GM19395 (cell line): Measurements from ENCODE around the gene SELENOP.
"Not testable (repeated sequence)": the region's sequence is repeated elsewhere in the genome, so short reads cannot be mapped to it uniquely, and the experiment has no call there.

Experiments
- ATAC-seq: cut with Tn5 transposase; IDR thresholded peaks from one replicate; pipeline ENCODE4 v1.9.1; 2021; ENCODE audit warnings: mild to moderate bottlenecking, moderate library complexity; ENCODE audit not compliant: unreplicated experiment

Gene SELENOP

DNA sequence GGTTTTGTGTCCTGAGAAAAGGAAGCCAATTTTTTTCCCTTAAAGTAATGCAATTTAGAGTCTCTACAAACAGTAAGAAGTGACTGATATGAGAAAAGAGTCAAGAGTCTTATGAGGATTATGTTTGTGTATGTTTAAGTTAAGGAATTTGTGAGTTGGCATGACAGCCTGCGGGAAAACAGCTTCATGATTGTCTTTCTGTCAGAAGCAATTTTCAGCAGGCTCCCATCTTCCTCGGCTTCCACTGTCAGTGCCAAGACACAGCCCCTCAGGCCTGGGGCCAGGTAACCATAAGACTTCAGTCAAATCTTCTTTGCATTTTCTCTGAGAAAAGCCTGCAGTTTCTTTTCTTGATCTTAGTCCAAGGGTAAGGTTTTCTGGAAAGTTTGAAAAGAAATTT is 17.0 kb upstream of the SELENOP start:
- ATAC-seq = no peak

- no peak for ATAC-seq
These were observed 15.2 kb upstream of the SELENOP start for GRCh38 chr5:42826757-42827515.

- ATAC-seq = no peak
These were observed 13.9 kb upstream of the SELENOP start for GRCh38 chr5:42825422-42826148.

GRCh38 chr5:42824347-42824976 is 12.8 kb upstream of the SELENOP start:
- no peak for ATAC-seq

- no peak for ATAC-seq
These were observed 10.9 kb upstream of the SELENOP start for GRCh38 chr5:42822548-42822947.

- ATAC-seq = no peak
These were observed 8.1 kb upstream of the SELENOP start for GRCh38 chr5:42819745-42820144.

- ATAC-seq = not testable (repeated sequence)
These were observed 4.9 kb upstream of the SELENOP start for GRCh38 chr5:42816546-42816945.

DNA sequence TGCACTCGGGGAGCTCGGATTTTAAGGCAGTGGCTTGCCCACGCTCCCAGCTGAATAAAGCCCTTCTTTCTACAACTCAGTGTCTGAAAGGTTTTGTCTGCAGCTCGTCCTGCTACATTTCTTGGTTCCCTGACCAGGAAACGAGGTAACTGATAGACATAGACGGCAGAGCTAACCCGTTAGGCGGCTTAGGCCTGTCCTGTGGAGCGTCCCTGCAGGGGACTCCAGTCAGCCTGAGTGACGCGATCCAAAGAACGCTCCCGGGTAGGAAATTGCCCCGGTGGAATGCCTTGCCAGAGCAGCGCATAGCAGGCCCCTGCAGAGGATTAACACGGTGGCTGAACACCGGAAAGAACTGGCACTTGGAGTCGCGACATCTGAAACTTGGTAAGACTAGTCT is 1.8 kb upstream of the SELENOP start:
- no peak for ATAC-seq

DNA sequence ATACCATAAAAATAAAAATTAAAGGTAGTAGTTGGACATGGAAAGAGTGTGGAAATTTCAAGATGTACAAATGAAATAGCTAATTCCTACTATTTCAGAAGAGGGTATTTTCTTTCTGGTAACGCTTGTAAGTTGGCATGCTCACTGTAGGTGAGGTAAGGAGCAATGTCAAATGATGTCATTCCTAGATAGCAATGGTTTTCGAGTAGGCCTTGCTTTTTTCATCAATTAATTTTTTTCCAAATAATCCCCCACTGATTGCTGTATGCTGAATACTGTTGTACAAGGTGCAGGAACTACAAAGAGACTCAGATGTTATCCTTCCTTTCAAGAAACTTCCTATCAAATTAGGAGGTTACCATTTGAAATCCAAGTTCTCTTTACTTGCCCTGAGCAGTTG is 928 bp upstream of the SELENOP start:
- ATAC-seq = no peak

DNA sequence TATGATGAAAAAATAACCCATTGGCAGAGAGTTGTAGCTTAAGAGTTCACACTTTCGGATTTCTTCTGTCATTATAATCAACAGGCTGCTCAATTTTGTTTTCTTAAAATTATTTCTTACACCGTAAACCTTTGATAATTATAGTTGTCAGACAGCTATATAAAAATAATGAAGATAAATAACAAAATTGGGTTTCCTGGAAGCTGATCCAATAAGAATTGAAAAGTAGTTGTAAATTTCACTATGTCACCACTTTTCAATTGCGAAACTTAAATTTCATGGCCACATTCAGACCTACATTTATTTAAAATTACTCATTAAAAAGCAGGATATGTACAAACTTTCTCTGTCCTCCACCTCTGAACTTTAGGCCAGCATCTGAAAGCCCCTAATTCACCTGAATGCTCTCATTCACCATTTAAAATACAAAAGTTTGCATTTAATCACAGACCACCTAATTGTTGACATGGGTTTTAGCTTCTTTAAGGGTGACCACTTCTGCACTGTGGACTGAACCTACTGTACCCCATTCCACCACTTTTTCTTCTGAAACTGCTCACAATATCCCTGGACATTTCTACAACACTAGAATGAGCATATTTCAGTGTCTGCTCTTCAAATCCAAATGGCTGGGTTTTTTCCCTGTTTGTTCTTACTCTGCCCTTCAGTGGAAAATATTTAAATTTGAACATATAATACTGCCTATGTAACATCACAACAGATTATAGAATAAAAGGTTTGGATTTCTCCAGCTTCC is 680 bp downstream of the SELENOP start:
- no peak for ATAC-seq

DNA sequence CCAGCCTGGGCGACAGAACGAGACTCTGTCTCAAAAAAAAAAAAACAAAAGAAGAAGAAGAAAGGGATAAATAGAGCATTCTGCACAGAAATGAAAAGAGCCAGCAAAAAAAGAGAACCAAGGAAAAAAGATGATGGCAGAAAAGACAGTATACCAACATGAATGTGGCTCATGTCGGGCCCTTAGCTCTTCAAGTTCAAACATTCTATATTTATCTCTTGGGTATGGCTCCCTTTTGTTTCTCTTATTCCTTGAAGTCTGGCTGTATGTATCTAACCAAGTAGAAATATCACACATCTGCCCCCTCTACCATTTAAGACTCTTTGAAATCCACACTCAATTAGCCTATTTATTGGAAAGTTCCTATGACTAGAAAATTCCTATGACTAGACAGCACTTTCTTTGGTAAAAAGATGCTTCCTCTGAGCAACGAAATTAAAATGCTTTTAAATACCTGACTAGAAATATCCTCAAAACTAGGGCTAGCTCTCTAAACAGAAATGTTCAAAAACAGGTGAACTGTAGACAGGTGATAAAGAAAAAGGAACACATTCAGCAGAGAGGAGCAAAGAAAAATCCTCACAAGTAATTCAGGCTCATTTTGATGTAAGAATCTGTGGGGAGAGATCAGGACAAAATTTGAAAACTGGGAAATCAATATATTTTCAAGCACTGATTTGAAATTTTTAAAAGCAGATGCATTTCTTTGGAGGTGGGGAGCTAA is 2.6 kb downstream of the SELENOP start:
- ATAC-seq = no peak

- no peak for ATAC-seq
These were observed 3.8 kb downstream of the SELENOP start for GRCh38 chr5:42807722-42808447.

- no peak for ATAC-seq
These were observed 4.9 kb downstream of the SELENOP start for GRCh38 chr5:42806701-42807262.

DNA sequence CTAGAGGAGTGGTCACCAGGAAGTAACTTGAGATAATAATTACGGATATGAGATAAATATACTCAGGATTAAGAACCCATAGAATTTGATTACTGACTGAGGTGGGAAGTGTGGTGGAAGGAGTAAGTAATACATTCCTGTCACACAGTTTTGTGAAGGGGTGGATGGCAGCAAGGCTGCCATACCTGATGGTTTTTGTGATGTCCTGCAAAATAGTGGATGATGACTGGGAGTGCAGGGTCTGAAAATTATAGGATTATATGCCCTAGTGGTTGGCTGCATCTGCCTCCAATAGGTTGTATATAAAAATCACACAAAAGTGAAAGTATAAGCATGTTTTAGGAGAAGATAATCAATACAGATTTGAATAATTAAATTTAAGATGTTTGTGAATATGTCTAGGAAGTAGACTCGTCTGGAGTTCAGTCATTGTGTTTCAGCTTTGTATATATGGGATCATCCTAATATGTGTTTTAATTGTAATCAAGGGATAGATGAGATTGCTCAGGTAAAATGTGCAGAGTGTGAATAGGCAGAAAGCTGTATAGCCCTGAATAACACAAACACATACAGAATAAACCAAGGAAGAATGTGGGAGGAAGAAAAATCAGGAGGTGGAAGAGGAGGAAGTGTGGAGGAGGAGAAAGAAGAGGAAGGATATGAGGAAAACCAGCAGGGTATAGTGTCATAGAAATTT is 5.5 kb downstream of the SELENOP start:
- no peak for ATAC-seq

- no peak for ATAC-seq
These were observed 6.9 kb downstream of the SELENOP start for GRCh38 chr5:42804717-42805339.

GRCh38 chr5:42801516-42802166 is 10.1 kb downstream of the SELENOP start:
- no peak for ATAC-seq

GRCh38 chr5:42800748-42801330 is 10.9 kb downstream of the SELENOP start:
- ATAC-seq = no peak

- ATAC-seq = no peak
These were observed 12.0 kb downstream of the SELENOP start for GRCh38 chr5:42799668-42800114.
